Spleen (tissue), 7 donors: ENCODE results near the gene CX3CR1.

ENCODE experiments used
- POLR2A ChIP-seq, 3 donors: fragments of 450-650 bp; IDR thresholded peaks; one replicate each; pipeline ENCODE4 v1.5.1; 2017; ENCODE audit warnings: antibody characterized with exemption in 3 of 3, mild to moderate bottlenecking in 1 of 3
- POLR2AphosphoS5 ChIP-seq, 3 donors: sonication (generic); formaldehyde crosslinking; IDR thresholded peaks; one replicate each; pipeline ENCODE4 v1.5.1; 2017; ENCODE audit warnings: antibody characterized with exemption in 3 of 3
- TF ChIP-seq, protein P1 (sequence below), 11 experiments: fragments of 200-600 bp in 7 of 11; fragments of 450-650 bp in 4 of 11; sonication (generic) in 4 of 11; IDR thresholded peaks in 8 of 11; conservative IDR thresholded peaks in 3 of 11; 1 replicate in 7 of 11; 2 replicates in 4 of 11; pipeline versions ENCODE4 v1.4.0 to v1.8.0; 2016 to 2021; ENCODE audit warnings: antibody characterized with exemption in 11 of 11, inconsistent platforms in 4 of 11, mild to moderate bottlenecking in 1 of 11
- donor health status: DM: no; HTN: no; CAD: no; lungs with moderate emphysema.
- donor health status: DM: no; HTN: no; CAD: no.
- donor health status: DM: no; HTN: no; CAD: no.

DNA sequence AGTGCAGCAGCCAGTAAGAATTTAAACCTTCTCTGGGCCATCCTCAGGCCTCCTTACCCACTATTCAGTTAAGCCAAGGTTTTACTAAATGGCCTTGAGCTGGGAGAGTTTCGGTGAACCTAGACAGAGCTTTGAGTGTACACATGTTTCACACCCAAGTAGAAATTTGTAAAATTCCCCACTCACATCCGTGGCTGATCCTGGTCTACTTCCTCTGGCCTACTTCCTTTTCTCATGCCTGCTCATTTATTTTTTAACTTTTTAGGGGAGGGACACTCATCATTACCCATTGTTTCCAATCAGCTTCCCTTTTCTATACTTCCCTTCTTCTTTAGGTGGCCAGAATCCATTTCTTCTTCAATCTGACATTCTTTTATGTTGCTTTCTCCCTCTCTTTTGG is 7.6 kb downstream of the CX3CR1 start:
- TF ChIP-seq, protein P1, sequence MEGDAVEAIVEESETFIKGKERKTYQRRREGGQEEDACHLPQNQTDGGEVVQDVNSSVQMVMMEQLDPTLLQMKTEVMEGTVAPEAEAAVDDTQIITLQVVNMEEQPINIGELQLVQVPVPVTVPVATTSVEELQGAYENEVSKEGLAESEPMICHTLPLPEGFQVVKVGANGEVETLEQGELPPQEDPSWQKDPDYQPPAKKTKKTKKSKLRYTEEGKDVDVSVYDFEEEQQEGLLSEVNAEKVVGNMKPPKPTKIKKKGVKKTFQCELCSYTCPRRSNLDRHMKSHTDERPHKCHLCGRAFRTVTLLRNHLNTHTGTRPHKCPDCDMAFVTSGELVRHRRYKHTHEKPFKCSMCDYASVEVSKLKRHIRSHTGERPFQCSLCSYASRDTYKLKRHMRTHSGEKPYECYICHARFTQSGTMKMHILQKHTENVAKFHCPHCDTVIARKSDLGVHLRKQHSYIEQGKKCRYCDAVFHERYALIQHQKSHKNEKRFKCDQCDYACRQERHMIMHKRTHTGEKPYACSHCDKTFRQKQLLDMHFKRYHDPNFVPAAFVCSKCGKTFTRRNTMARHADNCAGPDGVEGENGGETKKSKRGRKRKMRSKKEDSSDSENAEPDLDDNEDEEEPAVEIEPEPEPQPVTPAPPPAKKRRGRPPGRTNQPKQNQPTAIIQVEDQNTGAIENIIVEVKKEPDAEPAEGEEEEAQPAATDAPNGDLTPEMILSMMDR (IDR thresholded peaks at IDR 0.05 in 8 of 11, conservative IDR thresholded peaks at IDR 0.05 in 3 of 11), result no peak
- TF ChIP-seq POLR2AphosphoS5 (IDR thresholded peaks at IDR 0.05) (no peak), POLR2A (IDR thresholded peaks at IDR 0.05) (no peak)
